Cardiac muscle cell (in vitro differentiated cells and primary cell): Measurements from ENCODE around the gene LAMA3. TPM values are rescaled to one million over a fixed set of nuclear protein-coding genes. Genes with fewer than 3 reads are reported as not detected.

ENCODE experiments used
- DNase-seq, 2 donors: peaks; one replicate each; pipeline versions ENCODE4 v3.0.0 to v3.0.0-alpha.2; 2010 to 2017; ENCODE audit warnings: low read depth in 1 of 2, low spot score in 1 of 2
- H3K27ac ChIP-seq: fragments of 200-600 bp; sonication (generic); 2 replicates; pipeline ENCODE4 v1.5.1; 2016
- H3K27me3 ChIP-seq: fragments of 200-600 bp; sonication (generic); 2 replicates; pipeline ENCODE4 v1.6.0; 2016; ENCODE audit warnings: control low read depth
- H3K36me3 ChIP-seq: fragments of 200-600 bp; sonication (generic); 2 replicates; pipeline ENCODE4 v1.5.1; 2016; ENCODE audit warnings: control low read depth
- H3K4me1 ChIP-seq: fragments of 200-600 bp; sonication (generic); 2 replicates; pipeline ENCODE4 v1.8.1; 2017; ENCODE audit warnings: low read depth, mild to moderate bottlenecking, mixed run types
- H3K4me3 ChIP-seq: fragments of 200-600 bp; sonication (generic); 2 replicates; pipeline ENCODE4 v1.5.1; 2016; ENCODE audit warnings: mild to moderate bottlenecking
- H3K9me3 ChIP-seq: fragments of 200-600 bp; sonication (generic); 2 replicates; pipeline ENCODE4 v1.5.1; 2017; ENCODE audit warnings: low read depth, mild to moderate bottlenecking, control low read depth
- CTCF ChIP-seq: IDR thresholded peaks from 2 replicates; pipeline ENCODE4 v1.5.1; 2012; ENCODE audit warnings: low read depth, mild to moderate bottlenecking, low read length
- polyA plus RNA-seq: library from polyadenylated mRNA; unstranded; fragments of >200 nt; fragmentation: Nextera tagmentation; extraction: Ambion mirVana; gene quantifications from 2 replicates; pipeline ENCODE4 v1.2.1, GENCODE V29; 2016
- total RNA-seq: library from RNA; depleted of rRNA; stranded (reverse); fragments of >200 nt; gene quantifications from 2 replicates; pipeline ENCODE4 v1.2.3, GENCODE V29; 2016

LAMA3 gene
- total and polyA plus RNA-seq, 2 experiments from 2014 or later: 0.18 TPM; not detected in 1

GRCh38 chr18:24003903-24004640, 314.8 kb downstream of the LAMA3 start:
- Histone ChIP-seq H3K9me3 (no peaks in the 10 kb centered on the region), H3K4me1 (no peaks in the 10 kb centered on the region), H3K36me3 (no peaks in the 10 kb centered on the region), H3K27ac (no peak overlapping the region), H3K27me3 (no peaks in the 10 kb centered on the region), H3K4me3 (no peak overlapping the region)
- no peak for DNase-seq
- no peak for TF ChIP-seq CTCF

Other genes with a start within 250 kb of the LAMA3 start
- 59.6 and 63.6 TPM in 2 replicates for gene RIOK3, start 236.2 kb upstream of the LAMA3 start, total RNA-seq
- gene RIOK3, start 236.2 kb upstream of the LAMA3 start, polyA plus RNA-seq: 83.7 and 95.7 TPM in 2 replicates
- gene RMC1, start 185.9 kb upstream of the LAMA3 start, total RNA-seq: 10.4 and 13.5 TPM in 2 replicates
- gene RMC1, start 185.9 kb upstream of the LAMA3 start, polyA plus RNA-seq: 18.3 and 28.0 TPM in 2 replicates
- 22.4 and 25.9 TPM in 2 replicates for gene NPC1, start 102.9 kb upstream of the LAMA3 start, total RNA-seq
- 14.1 and 19.4 TPM in 2 replicates for gene NPC1, start 102.9 kb upstream of the LAMA3 start, polyA plus RNA-seq
- gene ANKRD29, start 26.5 kb upstream of the LAMA3 start, total RNA-seq: 0.14 and 0.77 TPM in 2 replicates
- 0.44 and 0.92 TPM in 2 replicates for gene ANKRD29, start 26.5 kb upstream of the LAMA3 start, polyA plus RNA-seq